Panc1 (cell line): Measurements from ENCODE around the gene AOAH.
"Not testable (repeated sequence)": the region's sequence is repeated elsewhere in the genome, so short reads cannot be mapped to it uniquely, and the experiment has no call there.

ENCODE experiments used
- POLR2AphosphoS5 ChIP-seq: IDR thresholded peaks from 2 replicates; pipeline ENCODE4 v1.6.1; 2012; ENCODE audit warnings: mild to moderate bottlenecking, low read depth, low read length, moderate library complexity
- SIN3A ChIP-seq: IDR thresholded peaks from 2 replicates; pipeline ENCODE4 v1.6.1; 2012; ENCODE audit warnings: low read depth, mild to moderate bottlenecking, low read length, moderate library complexity, borderline replicate concordance; ENCODE audit not compliant: insufficient read depth
- TCF7L2 ChIP-seq: IDR thresholded peaks from 2 replicates; pipeline ENCODE4 v1.6.1; 2011; ENCODE audit warnings: mild to moderate bottlenecking, low read depth, low read length, inconsistent platforms
- TF ChIP-seq, protein P1 (sequence below): fragments of 450-650 bp; IDR thresholded peaks from 2 replicates; pipeline ENCODE4 v1.5.1; 2017; ENCODE audit warnings: mild to moderate bottlenecking
- TF ChIP-seq, protein P2 (sequence below), 2 experiments: IDR thresholded peaks; 2 replicates each; pipeline ENCODE4 v1.6.1; 2011 to 2012; ENCODE audit warnings: low read depth in 2 of 2, control low read depth in 1 of 2, low read length in 1 of 2, mild to moderate bottlenecking in 1 of 2, moderate library complexity in 1 of 2; ENCODE audit not compliant: insufficient read depth in 1 of 2

DNA sequence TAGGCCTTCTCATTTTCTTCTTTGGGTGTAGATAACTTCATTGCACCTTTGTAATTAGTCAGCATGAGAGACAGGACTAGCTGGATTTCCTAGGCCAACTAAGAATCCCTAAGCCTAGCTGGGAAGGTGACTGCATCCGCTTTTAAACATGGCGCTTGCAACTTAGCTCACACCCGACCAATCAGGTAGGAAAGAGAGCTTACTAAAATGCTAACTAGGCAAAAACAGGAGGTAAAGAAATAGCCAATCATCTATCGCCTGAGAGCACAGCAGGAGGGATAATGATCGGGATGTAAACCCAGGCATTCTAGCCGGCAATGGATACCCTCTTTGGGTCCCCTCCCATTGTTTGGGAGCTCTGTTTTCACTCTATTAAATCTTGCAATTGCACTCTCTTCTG, 75.0 kb downstream of the AOAH start:
- TF ChIP-seq, protein P1, sequence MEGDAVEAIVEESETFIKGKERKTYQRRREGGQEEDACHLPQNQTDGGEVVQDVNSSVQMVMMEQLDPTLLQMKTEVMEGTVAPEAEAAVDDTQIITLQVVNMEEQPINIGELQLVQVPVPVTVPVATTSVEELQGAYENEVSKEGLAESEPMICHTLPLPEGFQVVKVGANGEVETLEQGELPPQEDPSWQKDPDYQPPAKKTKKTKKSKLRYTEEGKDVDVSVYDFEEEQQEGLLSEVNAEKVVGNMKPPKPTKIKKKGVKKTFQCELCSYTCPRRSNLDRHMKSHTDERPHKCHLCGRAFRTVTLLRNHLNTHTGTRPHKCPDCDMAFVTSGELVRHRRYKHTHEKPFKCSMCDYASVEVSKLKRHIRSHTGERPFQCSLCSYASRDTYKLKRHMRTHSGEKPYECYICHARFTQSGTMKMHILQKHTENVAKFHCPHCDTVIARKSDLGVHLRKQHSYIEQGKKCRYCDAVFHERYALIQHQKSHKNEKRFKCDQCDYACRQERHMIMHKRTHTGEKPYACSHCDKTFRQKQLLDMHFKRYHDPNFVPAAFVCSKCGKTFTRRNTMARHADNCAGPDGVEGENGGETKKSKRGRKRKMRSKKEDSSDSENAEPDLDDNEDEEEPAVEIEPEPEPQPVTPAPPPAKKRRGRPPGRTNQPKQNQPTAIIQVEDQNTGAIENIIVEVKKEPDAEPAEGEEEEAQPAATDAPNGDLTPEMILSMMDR: not testable (repeated sequence)
- TF ChIP-seq, protein P2, sequence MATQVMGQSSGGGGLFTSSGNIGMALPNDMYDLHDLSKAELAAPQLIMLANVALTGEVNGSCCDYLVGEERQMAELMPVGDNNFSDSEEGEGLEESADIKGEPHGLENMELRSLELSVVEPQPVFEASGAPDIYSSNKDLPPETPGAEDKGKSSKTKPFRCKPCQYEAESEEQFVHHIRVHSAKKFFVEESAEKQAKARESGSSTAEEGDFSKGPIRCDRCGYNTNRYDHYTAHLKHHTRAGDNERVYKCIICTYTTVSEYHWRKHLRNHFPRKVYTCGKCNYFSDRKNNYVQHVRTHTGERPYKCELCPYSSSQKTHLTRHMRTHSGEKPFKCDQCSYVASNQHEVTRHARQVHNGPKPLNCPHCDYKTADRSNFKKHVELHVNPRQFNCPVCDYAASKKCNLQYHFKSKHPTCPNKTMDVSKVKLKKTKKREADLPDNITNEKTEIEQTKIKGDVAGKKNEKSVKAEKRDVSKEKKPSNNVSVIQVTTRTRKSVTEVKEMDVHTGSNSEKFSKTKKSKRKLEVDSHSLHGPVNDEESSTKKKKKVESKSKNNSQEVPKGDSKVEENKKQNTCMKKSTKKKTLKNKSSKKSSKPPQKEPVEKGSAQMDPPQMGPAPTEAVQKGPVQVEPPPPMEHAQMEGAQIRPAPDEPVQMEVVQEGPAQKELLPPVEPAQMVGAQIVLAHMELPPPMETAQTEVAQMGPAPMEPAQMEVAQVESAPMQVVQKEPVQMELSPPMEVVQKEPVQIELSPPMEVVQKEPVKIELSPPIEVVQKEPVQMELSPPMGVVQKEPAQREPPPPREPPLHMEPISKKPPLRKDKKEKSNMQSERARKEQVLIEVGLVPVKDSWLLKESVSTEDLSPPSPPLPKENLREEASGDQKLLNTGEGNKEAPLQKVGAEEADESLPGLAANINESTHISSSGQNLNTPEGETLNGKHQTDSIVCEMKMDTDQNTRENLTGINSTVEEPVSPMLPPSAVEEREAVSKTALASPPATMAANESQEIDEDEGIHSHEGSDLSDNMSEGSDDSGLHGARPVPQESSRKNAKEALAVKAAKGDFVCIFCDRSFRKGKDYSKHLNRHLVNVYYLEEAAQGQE (IDR thresholded peaks at IDR 0.05; ENCODE audit: insufficient read depth in 1 of 2, low read depth in 2 of 2, low read length in 1 of 2): not testable (repeated sequence)
- TF ChIP-seq POLR2AphosphoS5, TCF7L2, SIN3A: not testable (repeated sequence)
